Activated CD8-positive, alpha-beta memory T cell treated with anti-CD3 and anti-CD28 coated beads, Interleukin-2, amount 50 U/mL, for 1 hour (primary cell): ENCODE results near the gene KRTAP4-6.
"Not testable (repeated sequence)": the region's sequence is repeated elsewhere in the genome, so short reads cannot be mapped to it uniquely, and the experiment has no call there.

Source experiments
- DNase-seq: peaks from one replicate; pipeline ENCODE4 v3.0.0-alpha.2; 2020; ENCODE audit errors: extremely low read depth

Gene KRTAP4-6

GRCh38 chr17:41147531-41148204 is 7.3 kb upstream of the KRTAP4-6 start:
- no peak for DNase-seq

GRCh38 chr17:41145261-41145660 is 4.9 kb upstream of the KRTAP4-6 start:
- no peak for DNase-seq

GRCh38 chr17:41144846-41145245 is 4.5 kb upstream of the KRTAP4-6 start:
- DNase-seq, result no peak

GRCh38 chr17:41141361-41141760 is 1.0 kb upstream of the KRTAP4-6 start:
- no peak for DNase-seq

GRCh38 chr17:41139865-41140264 is 479 bp downstream of the KRTAP4-6 start:
- DNase-seq, result not testable (repeated sequence)

- no peak for DNase-seq
Observed at GRCh38 chr17:41133880-41134735, 6.2 kb downstream of the KRTAP4-6 start.

GRCh38 chr17:41131979-41132378 is 8.4 kb downstream of the KRTAP4-6 start:
- no peak for DNase-seq

GRCh38 chr17:41127371-41127770 is 13.0 kb downstream of the KRTAP4-6 start:
- no peak for DNase-seq

- DNase-seq, result no peak
Observed at GRCh38 chr17:41126412-41126811, 13.9 kb downstream of the KRTAP4-6 start.

GRCh38 chr17:41125064-41125463 is 15.3 kb downstream of the KRTAP4-6 start:
- no peak for DNase-seq

- not testable (repeated sequence) for DNase-seq
Observed at GRCh38 chr17:41123991-41124371, 16.4 kb downstream of the KRTAP4-6 start, which contains the start of gene KRTAP4-12. TSS of gene KRTAP4-12 (minus strand) at chr17:41124182. CDS start at chr17:41124122, 60 bp downstream.

GRCh38 chr17:41123292-41123990 is 16.9 kb downstream of the KRTAP4-6 start:
- not testable (repeated sequence) for DNase-seq

- DNase-seq, result no peak
Observed at GRCh38 chr17:41121742-41122141, 18.6 kb downstream of the KRTAP4-6 start.

GRCh38 chr17:41119696-41120690 is 20.4 kb downstream of the KRTAP4-6 start:
- not testable (repeated sequence) for DNase-seq

- DNase-seq, result no peak
Observed at GRCh38 chr17:41118721-41119120, 21.6 kb downstream of the KRTAP4-6 start.

GRCh38 chr17:41117846-41118386 is 22.4 kb downstream of the KRTAP4-6 start, which contains the start of gene KRTAP4-11:
TSS of gene KRTAP4-11 (minus strand) at chr17:41118373. CDS start at chr17:41118315, 58 bp downstream.
- DNase-seq, result not testable (repeated sequence)

- no peak for DNase-seq
Observed at GRCh38 chr17:41116297-41116696, 24.0 kb downstream of the KRTAP4-6 start.

- no peak for DNase-seq
Observed at GRCh38 chr17:41111151-41111885, 29.0 kb downstream of the KRTAP4-6 start.

- not testable (repeated sequence) for DNase-seq
Observed at GRCh38 chr17:41108728-41109386, 31.5 kb downstream of the KRTAP4-6 start.
